Activated CD8-positive, alpha-beta T cell treated with anti-CD3 and anti-CD28 coated beads for 36 hours (primary cell): ENCODE results near the gene TCF7L1. TPM values are rescaled to one million over a fixed set of nuclear protein-coding genes. Genes with fewer than 3 reads are reported as not detected.
A peak's percentile ranks its signal among the peaks of the same experiment; 100 is the strongest.
"Not testable (repeated sequence)": the region's sequence is repeated elsewhere in the genome, so short reads cannot be mapped to it uniquely, and the experiment has no call there.

Experiments
- ATAC-seq: fragments of 200-7000 bp; cut with Tn5 transposase; one replicate; pipeline ENCODE4 v1.10.0; 2021; ENCODE audit warnings: mild to moderate bottlenecking, moderate library complexity
- CTCF ChIA-PET: fragments of 350-600 bp; sonication (Branson Sonifier 250); formaldehyde crosslinking; loops from one replicate; lab custom pipeline; 2021; ENCODE audit warnings: antibody characterized with exemption; lab: Charles Lee
- POLR2A ChIA-PET: fragments of 350-600 bp; sonication (Branson Sonifier 250); formaldehyde crosslinking; loops from one replicate; lab custom pipeline; 2021; ENCODE audit warnings: antibody characterized with exemption; lab: Charles Lee
- DNase-seq: peaks from one replicate; pipeline ENCODE4 v3.0.0-alpha.2; 2020
- H3K27ac Mint-ChIP-seq: one replicate; pipeline ENCODE4 v1.8.0; 2021; ENCODE audit warnings: mild to moderate bottlenecking, mixed read lengths
- H3K27me3 Mint-ChIP-seq: one replicate; pipeline ENCODE4 v1.8.0; 2021; ENCODE audit warnings: mixed read lengths
- H3K36me3 Mint-ChIP-seq: one replicate; pipeline ENCODE4 v1.8.0; 2021; ENCODE audit warnings: low read depth, mixed read lengths
- H3K4me1 Mint-ChIP-seq: one replicate; pipeline ENCODE4 v1.8.0; 2021; ENCODE audit warnings: low read depth, mixed read lengths
- H3K4me3 Mint-ChIP-seq: one replicate; pipeline ENCODE4 v1.8.0; 2021; ENCODE audit warnings: mild to moderate bottlenecking, moderate library complexity, mixed read lengths
- H3K9me3 Mint-ChIP-seq: one replicate; pipeline ENCODE4 v1.8.0; 2021; ENCODE audit warnings: mixed read lengths
- intact Hi-C: fragments of 100-400 bp; cut with micrococcal nuclease; formaldehyde crosslinking; loops from one replicate; pipeline ENCODE4 v1.10.0; 2022
- total RNA-seq, 2 experiments: library from RNA; stranded (reverse); gene quantifications; one replicate each; pipeline ENCODE4 v1.2.3, GENCODE V29; 2021
- TF ChIP-seq, protein P1 (sequence below): fragments of 200-600 bp; IDR thresholded peaks from one replicate; pipeline ENCODE4 v1.8.0; 2022; ENCODE audit warnings: antibody characterized with exemption, mild to moderate bottlenecking

The TCF7L1 gene
- total RNA-seq, 2 experiments from 2014 or later = not detected

DNA sequence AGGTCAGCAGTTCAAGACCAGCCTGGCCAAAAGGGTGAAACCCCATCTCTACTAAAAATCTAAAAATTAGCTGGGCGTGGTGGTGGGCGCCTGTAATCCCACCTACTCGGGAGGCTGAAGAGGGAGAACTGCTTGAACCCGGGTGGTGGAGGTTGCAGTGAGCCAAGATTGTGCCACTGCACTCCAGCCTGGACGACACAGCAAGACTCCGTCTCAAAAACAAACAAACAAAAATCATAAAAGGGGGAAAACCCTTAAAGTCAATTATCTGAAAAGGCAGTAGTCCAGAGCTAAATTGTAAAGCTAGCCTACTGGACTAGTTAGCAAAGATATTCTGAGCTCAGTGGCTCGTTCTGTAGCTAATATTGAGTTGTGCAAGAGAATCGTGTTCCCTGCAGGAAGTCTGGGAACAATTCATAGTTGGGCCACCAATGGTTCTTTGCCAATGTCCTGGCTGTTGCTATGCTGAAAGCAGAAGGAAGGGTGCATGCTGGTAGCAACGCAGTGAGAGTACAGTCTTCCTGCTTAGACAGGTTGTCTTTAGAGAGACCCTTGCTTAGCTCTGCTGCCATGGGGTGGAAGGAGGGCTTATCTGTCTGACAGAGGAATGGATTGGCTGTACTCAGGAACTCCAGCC is 190.3 kb downstream of the TCF7L1 start:
- Mint-ChIP-seq H3K36me3 (peaks cover 89% of the 10 kb centered on the region), H3K4me1 (peaks cover 61% of the 10 kb centered on the region), H3K27ac (peak overlapping the region; percentile 100), H3K27me3 (no peaks in the 10 kb centered on the region), H3K9me3 (no peaks in the 10 kb centered on the region), H3K4me3 (peak overlapping the region; percentile 92)
- ATAC-seq (no peak), DNase-seq (no peak)
- TF ChIP-seq, protein P1, sequence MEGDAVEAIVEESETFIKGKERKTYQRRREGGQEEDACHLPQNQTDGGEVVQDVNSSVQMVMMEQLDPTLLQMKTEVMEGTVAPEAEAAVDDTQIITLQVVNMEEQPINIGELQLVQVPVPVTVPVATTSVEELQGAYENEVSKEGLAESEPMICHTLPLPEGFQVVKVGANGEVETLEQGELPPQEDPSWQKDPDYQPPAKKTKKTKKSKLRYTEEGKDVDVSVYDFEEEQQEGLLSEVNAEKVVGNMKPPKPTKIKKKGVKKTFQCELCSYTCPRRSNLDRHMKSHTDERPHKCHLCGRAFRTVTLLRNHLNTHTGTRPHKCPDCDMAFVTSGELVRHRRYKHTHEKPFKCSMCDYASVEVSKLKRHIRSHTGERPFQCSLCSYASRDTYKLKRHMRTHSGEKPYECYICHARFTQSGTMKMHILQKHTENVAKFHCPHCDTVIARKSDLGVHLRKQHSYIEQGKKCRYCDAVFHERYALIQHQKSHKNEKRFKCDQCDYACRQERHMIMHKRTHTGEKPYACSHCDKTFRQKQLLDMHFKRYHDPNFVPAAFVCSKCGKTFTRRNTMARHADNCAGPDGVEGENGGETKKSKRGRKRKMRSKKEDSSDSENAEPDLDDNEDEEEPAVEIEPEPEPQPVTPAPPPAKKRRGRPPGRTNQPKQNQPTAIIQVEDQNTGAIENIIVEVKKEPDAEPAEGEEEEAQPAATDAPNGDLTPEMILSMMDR = no peak
- ChIA-PET CTCF (interaction anchor here (0.9 to 3.7 kb wide), 2 partner anchors 23 to 25 kb away, joined by 3 to 13 read pairs; no protein-coding TSS in a partner anchor), POLR2A (interaction anchor here (1.5 to 7.8 kb wide), 4 partner anchors 10 to 216 kb away, joined by 5 to 59 read pairs (median 35); partner anchors contain the start of genes ELMOD3, MAT2A and RETSAT)
- intact Hi-C loops = loop anchor here (10.0 kb wide), 1 partner anchor 221 kb away; no protein-coding TSS in a partner anchor

DNA sequence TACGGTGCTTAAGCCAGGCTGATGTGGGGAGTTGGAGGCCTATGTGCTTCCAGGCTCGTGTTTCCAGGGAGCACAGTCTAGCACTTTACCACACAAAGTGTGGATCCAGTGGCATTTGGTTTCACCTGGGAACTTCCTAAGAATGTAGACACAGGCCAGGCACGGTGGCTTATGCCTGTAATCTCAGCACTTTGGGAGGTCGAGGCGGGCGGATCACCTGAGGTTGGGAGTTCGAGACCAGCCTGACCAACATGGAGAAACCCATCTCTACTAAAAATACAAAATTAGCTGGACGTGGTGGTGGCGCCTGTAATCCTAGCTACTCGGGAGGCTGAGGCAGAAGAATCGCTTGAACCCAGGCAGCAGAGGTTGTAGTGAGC is 190.8 kb downstream of the TCF7L1 start:
- intact Hi-C loops = loop anchor here (10.0 kb wide), 1 partner anchor 221 kb away; no protein-coding TSS in a partner anchor
- DNase-seq, ATAC-seq, H3K27me3 Mint-ChIP-seq, H3K9me3 Mint-ChIP-seq: not testable (repeated sequence)
- peak overlapping the region; percentile 92 for H3K4me3 Mint-ChIP-seq
- POLR2A ChIA-PET = interaction anchor here (1.5 to 7.8 kb wide), 4 partner anchors 10 to 216 kb away, joined by 5 to 59 read pairs (median 35); partner anchors contain the start of genes ELMOD3, MAT2A and RETSAT
- H3K36me3 Mint-ChIP-seq = peaks cover 84% of the 10 kb centered on the region
- peak overlapping the region; percentile 100 for H3K27ac Mint-ChIP-seq
- H3K4me1 Mint-ChIP-seq = peaks cover 58% of the 10 kb centered on the region
- CTCF ChIA-PET = interaction anchor here (0.9 to 3.7 kb wide), 2 partner anchors 23 to 26 kb away, joined by 3 to 13 read pairs; no protein-coding TSS in a partner anchor

DNA sequence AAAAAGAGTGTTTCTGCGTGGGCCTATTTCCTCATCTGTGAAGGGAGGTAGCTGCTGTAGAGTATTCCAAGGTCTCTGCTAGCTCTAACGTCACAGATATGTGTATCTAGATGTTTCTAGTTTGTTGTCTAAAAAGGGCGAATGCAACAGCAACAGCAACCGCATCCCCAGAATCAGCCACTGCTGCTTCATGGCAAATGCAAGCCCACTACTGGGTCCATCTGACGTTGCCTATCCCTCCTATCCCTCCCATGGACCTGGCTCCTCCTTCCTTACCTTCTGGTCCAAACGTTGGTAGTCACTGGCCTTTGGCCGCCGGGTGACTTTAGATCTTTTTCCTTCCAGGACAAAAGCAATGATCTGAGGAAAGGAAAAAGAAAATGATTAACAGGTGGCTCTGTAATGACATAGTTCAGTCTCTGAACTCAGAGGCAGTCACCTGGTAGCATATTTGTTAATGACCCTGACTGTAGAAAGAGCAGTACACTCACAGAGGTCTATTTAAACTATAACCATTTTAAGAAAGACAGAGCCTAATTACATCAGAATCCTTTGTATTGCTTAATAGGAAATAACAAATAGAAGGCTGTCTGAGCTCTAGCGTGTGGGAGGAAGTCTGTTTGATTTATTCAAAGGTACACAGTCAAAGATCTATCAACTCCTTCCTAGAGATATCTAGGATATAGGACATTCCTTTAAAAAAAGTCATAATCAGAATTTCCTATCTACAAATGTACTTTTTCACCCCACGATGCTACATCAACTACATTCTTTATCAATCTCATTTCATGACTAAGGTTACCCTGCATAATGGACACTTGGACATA is 191.7 kb downstream of the TCF7L1 start:
- Mint-ChIP-seq H3K36me3 (peaks cover 81% of the 10 kb centered on the region), H3K9me3 (no peaks in the 10 kb centered on the region), H3K4me1 (peaks cover 58% of the 10 kb centered on the region), H3K4me3 (peak overlapping the region; percentile 92), H3K27me3 (no peaks in the 10 kb centered on the region), H3K27ac (peak overlapping the region; percentile 100)
- intact Hi-C loops = loop anchor here (10.0 kb wide), 1 partner anchor 220 kb away; no protein-coding TSS in a partner anchor
- ChIA-PET CTCF (interaction anchor here (1.0 to 3.7 kb wide), 2 partner anchors 24 to 40 kb away, joined by 3 to 13 read pairs; no protein-coding TSS in a partner anchor), POLR2A (interaction anchor here (1.5 to 7.8 kb wide), 5 partner anchors 11 to 222 kb away, joined by 5 to 59 read pairs (median 24); partner anchors contain the start of genes ELMOD3, MAT2A and RETSAT)
- no peak for ATAC-seq
- TF ChIP-seq, protein P1 = no peak
- DNase-seq = no peak

DNA sequence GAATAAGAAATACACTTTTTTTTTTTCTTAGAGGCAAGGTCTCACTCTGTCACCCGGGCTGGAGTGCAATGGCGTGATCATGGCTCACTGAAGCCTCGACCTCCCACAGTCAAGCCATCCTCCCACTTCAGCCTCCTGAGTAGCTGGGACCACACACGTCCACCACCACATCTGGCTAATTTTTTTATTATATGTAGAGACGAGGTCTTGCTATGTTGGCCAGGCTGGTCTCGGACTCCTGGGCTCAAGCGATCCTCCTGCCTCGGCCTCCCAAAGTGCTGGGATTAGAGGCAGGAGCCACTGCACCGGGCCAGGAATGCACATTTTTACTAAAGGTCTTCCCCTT is 192.2 kb downstream of the TCF7L1 start:
- intact Hi-C loops = loop anchor here (10.0 kb wide), 1 partner anchor 219 kb away; no protein-coding TSS in a partner anchor
- CTCF ChIA-PET = interaction anchor here (0.8 to 1.1 kb wide), 3 partner anchors 24 to 41 kb away, joined by 3 read pairs; partner anchors contain the start of gene ELMOD3

More for the DNA sequence above, 192.2 kb downstream of the TCF7L1 start:
- POLR2A ChIA-PET = interaction anchor here (1.5 to 7.8 kb wide), 7 partner anchors 12 to 274 kb away, joined by 5 to 59 read pairs (median 24); partner anchors contain the start of genes ELMOD3, MAT2A and RETSAT
- ATAC-seq = no peak
- Mint-ChIP-seq H3K27ac (peak overlapping the region; percentile 100), H3K27me3 (no peaks in the 10 kb centered on the region), H3K36me3 (peaks cover 75% of the 10 kb centered on the region), H3K9me3 (no peaks in the 10 kb centered on the region), H3K4me1 (peaks cover 52% of the 10 kb centered on the region), H3K4me3 (peak overlapping the region; percentile 92)
- TF ChIP-seq, protein P1 = no peak
- DNase-seq = no peak
